ENCODE results near the gene SNED1.

Gene SNED1

GRCh38 chr2:241003830-241004564, 5.6 kb downstream of the SNED1 start:
- no peak for DNase-seq (ENCODE audit: low read depth in 3 of 3, low spot score in 1 of 3)

GRCh38 chr2:241005569-241005968, 7.2 kb downstream of the SNED1 start:
- no peak for DNase-seq (ENCODE audit: low read depth in 3 of 3, low spot score in 1 of 3)

DNA sequence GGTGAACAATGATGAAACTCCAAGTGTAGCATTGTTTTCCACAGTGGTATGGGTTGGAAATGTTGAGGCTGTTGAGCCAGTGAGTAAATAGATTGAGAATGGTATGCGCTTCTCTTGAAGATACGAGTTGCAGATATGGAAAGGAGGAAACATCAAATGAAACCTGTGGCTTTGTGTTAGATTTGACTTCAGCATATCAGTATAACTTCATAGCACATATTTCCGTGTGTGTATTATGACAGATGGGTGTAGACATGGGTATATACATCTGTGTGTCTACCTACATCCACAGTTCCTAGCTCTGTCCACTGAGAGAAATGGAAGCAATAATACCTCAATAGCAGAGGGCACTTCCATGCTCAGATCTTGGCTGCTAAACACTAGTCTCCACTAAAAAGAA, 8.0 kb downstream of the SNED1 start:
- DNase-seq (ENCODE audit: low read depth in 3 of 3, low spot score in 1 of 3) = no peak

DNA sequence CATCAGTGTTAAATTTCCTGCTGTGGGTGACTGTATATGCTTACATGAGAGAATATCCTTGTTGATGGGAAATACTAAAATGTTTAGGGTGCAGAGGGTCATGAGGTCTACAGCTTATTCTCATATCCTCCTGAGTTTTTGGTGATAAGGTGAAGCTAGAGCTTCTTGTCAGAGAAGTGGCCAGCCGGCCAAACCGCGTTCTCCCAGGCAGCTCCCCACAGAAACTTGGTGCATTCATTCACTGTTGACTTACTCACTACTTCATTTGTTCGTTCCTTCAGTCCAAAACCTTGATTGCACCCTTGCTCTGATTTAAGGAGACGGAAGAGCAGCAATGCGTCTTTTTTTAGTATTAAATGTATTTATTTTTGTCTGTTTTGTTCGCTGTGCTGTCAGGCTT, 8.7 kb downstream of the SNED1 start:
- no peak for DNase-seq (ENCODE audit: low read depth in 3 of 3, low spot score in 1 of 3)

- no peak for DNase-seq (ENCODE audit: low read depth in 3 of 3, low spot score in 1 of 3)
Measured at GRCh38 chr2:241007880-241008710, 9.7 kb downstream of the SNED1 start.

DNA sequence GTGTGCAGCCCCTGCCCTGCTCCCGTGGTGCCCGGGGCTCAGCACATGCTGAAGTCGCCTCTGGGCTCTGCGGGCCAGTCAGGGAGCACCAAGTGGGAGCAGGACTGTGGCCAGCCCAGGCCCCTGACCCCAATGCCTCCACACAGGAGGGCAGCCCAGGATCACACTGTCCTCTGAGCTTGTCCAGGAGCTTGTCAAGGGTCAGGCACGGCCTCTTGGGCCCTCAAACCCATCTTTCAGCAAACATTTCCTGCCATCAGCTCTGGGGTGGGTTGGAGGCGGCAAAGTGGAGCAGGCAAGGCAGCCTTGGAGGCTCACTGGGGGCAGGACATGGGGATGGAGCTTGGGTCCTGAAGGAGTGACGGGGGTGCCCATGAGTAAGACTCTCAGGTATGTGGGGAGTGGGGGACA, 10.3 kb downstream of the SNED1 start:
- DNase-seq (ENCODE audit: low read depth in 3 of 3, low spot score in 1 of 3) = no peak

DNA sequence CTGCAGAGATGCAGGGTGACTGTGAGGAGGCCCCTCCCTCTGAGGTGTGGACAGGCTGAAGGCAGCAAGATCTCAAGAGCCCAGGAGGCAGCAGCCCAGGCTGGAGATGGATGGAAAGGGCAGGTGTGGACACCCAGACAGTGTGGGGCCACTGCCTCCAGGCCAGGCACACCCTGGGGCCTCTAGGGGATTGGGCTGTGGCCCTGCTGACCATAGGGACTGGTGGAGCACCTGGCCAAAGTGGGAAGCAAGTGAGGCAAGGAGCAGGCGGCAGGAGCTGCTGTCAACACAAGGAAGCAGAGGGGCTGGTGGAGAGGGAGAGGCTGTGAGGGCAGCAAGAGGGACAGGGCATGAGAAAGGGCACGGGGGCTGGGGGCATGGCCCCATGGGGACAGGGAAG, 10.8 kb downstream of the SNED1 start:
- no peak for DNase-seq (ENCODE audit: low read depth in 3 of 3, low spot score in 1 of 3)

DNA sequence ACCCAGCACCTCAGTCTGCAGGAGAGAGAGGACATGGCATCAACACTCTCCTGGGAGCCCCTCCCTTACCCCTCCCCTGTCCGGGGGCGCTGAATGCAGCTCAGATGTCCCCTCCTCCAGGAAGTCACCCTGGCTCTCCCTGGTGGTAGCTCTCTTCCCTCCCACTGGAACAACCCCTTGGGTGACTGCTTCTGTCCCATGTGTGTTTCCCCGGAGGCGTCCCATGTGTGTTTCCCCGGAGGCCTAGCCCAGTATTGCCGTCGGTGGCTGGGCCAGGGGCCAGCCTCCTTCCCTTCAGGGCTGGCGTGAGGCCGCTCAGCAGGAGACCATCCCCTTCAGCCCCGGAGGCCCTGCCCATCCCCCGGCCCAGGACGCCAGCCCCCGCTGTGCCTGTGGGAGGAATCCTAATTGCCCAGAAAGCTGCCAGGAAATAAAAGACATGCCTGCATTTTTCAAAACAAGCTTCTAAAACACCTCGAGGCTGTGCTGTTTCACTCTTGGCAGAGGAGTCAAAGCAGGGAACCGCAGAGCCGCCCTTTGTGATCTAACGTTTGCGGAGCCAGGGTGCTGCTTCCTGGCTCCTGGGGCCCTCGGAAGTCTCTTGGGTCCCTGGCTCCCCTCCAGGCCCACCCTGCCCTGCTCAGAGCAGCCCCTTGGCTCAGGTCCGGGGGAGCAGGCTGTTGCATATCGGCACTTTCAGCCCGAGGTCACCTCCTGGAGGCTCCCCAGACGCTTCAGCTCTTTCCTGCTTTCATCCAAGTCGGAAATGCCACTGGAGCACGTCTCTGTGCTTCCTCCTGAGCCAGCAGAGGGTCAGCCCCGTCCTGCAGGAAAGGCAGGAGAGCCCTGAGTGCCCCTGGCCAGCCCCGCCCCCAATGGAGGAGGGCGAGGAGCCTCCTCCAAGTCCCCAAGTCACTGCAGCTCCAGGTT, 11.4 kb downstream of the SNED1 start:
- DNase-seq (ENCODE audit: low read depth in 3 of 3, low spot score in 1 of 3) = peak in 1 of 3 donors; percentile 15

DNA sequence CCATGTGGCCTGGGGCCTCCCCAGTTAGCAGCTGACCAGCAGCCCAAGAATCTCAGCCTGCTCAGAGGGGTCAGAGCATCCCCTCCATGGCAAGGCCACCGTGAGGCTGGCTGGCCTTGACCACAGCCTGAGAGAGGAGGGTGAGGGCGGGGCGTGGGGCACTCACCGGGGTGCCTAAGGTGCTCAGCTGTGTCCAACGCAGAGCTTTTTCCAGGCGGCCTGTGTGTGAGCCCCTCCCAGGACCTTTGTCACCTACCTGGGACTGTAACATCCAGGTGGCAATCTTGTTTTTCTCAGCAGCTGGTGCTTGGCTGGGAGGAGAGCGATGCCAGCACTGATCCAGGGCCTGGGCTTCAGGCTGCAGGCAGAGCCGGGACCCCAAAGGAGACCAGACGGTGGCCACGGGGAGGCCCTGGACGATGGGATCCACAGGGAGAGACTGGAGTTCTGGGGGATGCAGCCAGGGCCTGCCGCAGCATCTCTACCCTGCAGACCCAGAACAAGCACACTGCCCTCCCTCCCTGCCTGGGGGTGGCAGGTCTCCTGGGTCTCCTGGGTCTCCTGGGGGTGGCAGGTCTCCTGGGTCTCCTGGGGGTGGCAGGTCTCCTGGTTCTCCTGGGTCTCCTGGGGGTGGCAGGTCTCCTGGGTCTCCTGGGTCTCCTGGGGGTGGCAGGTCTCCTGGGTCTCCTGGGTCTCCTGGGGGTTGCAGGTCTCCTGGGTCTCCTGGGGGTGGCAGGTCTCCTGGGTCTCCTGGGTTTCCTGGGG, 12.3 kb downstream of the SNED1 start:
- no peak for DNase-seq (ENCODE audit: low read depth in 3 of 3, low spot score in 1 of 3)

GRCh38 chr2:241011296-241011600, 12.8 kb downstream of the SNED1 start:
- DNase-seq (ENCODE audit: low read depth in 3 of 3, low spot score in 1 of 3) = no peak

DNA sequence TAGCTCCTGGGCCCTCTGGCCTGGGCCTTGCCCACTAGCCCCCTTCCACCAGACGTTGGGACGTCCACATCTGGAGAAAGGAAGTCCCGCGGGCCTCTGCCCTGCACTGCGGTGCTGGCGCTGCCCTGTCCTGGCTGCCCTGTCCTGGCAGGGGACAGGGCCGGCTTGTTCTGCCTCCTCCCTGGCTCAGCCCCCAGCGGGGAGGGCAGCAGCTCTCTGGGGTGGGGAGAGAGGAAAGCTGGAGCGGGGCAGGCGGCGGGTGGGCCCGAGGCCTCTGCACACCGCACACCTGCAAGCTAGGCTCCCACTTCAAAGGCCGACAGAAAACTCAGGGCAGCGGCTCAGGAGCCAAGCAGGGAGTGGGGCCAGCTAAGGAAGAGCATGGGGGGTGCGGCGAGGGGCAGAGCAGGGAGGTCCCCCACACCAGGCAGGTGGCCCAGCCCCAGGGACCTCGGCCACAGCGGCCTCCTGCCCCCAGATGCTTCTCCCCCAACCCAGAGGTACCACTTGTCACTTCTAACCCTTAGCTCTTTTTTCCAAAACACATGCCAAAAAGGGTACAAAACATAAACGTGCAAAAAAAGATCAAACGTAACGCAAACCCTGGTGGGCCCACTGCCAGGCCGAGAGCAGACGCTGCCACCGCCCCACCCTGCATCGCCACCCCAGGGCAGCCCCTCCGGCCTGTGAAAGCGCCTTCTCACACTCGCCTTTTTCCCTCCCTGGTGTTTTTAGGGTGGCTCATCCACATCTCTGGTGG, 13.5 kb downstream of the SNED1 start:
- DNase-seq (ENCODE audit: low read depth in 3 of 3, low spot score in 1 of 3) = no peak

DNA sequence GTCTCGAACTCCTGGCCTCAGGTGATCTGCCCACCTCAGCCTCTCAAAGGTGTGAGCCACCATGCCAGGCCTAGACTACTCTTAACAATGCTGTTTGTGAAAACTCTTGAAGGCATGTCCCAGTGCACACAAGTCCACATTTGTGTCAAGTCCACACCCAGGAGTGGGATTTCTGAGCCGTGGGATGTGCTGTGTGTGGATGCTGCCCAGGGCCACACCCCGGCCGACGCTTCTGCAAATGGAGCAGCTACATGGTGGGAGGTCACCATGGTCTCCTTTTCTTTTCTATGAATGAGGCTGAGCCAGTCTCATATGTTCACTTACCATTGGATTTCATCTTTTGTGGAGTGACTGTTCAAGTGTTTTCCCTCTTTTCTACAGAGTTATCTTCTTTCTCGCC, 15.8 kb downstream of the SNED1 start:
- no peak for DNase-seq (ENCODE audit: low read depth in 3 of 3, low spot score in 1 of 3)

DNA sequence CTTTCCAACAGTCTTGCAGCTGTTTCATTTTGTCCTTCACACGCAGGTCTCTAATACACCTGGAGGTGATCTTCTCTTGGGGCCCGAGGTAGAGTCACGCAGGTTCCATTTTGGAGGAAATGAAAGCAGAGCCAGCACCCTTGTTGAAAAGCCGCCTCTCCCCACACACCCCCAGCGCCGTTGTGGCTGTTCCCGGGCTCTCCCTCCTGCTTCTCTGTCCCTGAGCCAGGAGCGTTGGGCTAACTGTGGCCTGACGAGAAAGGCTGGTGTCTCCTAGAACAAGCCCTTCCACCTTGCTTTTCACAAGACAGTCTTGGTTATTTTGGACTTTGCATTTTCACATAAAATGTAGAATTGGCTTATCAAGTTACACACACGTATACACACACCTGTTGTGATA, 16.3 kb downstream of the SNED1 start:
- DNase-seq (ENCODE audit: low read depth in 3 of 3, low spot score in 1 of 3) = no peak

GRCh38 chr2:241015439-241015838, 17.0 kb downstream of the SNED1 start:
- no peak for DNase-seq (ENCODE audit: low read depth in 3 of 3, low spot score in 1 of 3)

GRCh38 chr2:241017228-241017940, 19.0 kb downstream of the SNED1 start:
- no peak for DNase-seq (ENCODE audit: low read depth in 3 of 3, low spot score in 1 of 3)

DNA sequence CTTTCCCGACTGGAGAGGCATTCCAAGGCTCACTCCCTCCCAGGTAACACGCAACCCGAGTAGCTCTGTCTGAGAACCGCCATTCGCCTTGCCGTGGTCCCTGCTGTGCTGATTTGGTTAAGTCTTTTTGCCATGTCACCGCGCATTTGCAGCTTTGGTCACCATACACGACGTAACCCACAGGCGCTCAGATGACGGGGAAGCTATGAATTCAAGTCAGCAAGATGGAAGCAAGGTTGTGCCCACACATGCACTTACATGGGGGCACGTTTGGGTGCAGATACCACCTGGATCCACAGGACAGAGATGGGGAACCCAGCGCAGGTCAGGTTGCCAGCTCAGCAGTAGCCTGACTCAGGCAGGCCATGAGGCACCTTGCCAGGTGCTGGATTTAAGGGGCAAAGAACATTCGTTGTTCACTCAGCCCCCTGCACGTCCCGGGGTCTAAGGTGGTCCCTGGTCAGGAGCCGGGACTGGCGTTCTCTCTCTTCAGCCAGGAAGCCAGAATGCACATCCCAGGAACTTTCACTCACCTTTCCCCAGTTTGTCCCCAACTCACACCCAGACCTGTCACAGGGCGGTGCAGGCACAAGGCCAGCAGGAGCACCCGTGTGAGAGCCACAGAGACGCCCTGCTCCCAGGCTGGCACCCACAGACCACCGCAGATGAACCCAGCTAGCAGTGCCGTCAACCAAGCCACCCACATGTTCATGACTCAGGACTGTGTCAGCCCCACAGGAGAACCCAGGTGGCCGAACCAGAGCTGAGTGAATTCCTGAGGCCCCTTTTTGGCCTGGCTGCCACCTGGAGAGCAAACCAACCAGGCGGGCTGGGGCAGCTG, 19.9 kb downstream of the SNED1 start:
- DNase-seq (ENCODE audit: low read depth in 3 of 3, low spot score in 1 of 3) = no peak

GRCh38 chr2:241019441-241020139, 21.2 kb downstream of the SNED1 start:
- no peak for DNase-seq (ENCODE audit: low read depth in 3 of 3, low spot score in 1 of 3)

GRCh38 chr2:241020201-241020600, 21.8 kb downstream of the SNED1 start:
- no peak for DNase-seq (ENCODE audit: low read depth in 3 of 3, low spot score in 1 of 3)

Data from stimulated activated CD4-positive, alpha-beta T cell treated with anti-CD3 and anti-CD28 coated beads, TNF-alpha, amount 100 ng/mL, for 1 hour (primary cell).